ENCODE data around the gene ZNF148. TPM values are rescaled to one million over a fixed set of nuclear protein-coding genes. Genes with fewer than 3 reads are reported as not detected.
A peak's percentile ranks its signal among the peaks of the same experiment; 100 is the strongest.
"Not testable (repeated sequence)": the region's sequence is repeated elsewhere in the genome, so short reads cannot be mapped to it uniquely, and the experiment has no call there.

ZNF148 gene
- total RNA-seq, 1 experiment from 2014 or later, result 51.9 TPM

GRCh38 chr3:125375950-125376679 is 990 bp upstream of the ZNF148 start:
- DNase-seq (ENCODE audit: low spot score), result no peak

GRCh38 chr3:125374501-125374995 is 577 bp downstream of the ZNF148 start:
- peak; percentile 40 for DNase-seq (ENCODE audit: low spot score)

- DNase-seq (ENCODE audit: low spot score), result no peak
Observed at GRCh38 chr3:125367403-125368230, 7.5 kb downstream of the ZNF148 start.

- no peak for DNase-seq (ENCODE audit: low spot score)
Observed at GRCh38 chr3:125366132-125366531, 9.0 kb downstream of the ZNF148 start.

- no peak for DNase-seq (ENCODE audit: low spot score)
Observed at GRCh38 chr3:125359700-125360099, 15.4 kb downstream of the ZNF148 start.

- DNase-seq (ENCODE audit: low spot score), result no peak
Observed at GRCh38 chr3:125358923-125359322, 16.2 kb downstream of the ZNF148 start.

- no peak for DNase-seq (ENCODE audit: low spot score)
Observed at GRCh38 chr3:125357837-125358236, 17.3 kb downstream of the ZNF148 start.

GRCh38 chr3:125357032-125357658 is 18.0 kb downstream of the ZNF148 start:
- no peak for DNase-seq (ENCODE audit: low spot score)

GRCh38 chr3:125356140-125357026 is 18.7 kb downstream of the ZNF148 start:
- no peak for DNase-seq (ENCODE audit: low spot score)

GRCh38 chr3:125353659-125354058 is 21.5 kb downstream of the ZNF148 start:
- DNase-seq (ENCODE audit: low spot score), result no peak

- no peak for DNase-seq (ENCODE audit: low spot score)
Observed at GRCh38 chr3:125353128-125353527, 22.0 kb downstream of the ZNF148 start.

- DNase-seq (ENCODE audit: low spot score), result no peak
Observed at GRCh38 chr3:125351814-125352456, 23.2 kb downstream of the ZNF148 start.

GRCh38 chr3:125351152-125351551 is 24.0 kb downstream of the ZNF148 start:
- DNase-seq (ENCODE audit: low spot score), result no peak

GRCh38 chr3:125350597-125350996 is 24.5 kb downstream of the ZNF148 start:
- DNase-seq (ENCODE audit: low spot score), result no peak

- DNase-seq (ENCODE audit: low spot score), result no peak
Observed at GRCh38 chr3:125349556-125350165, 25.5 kb downstream of the ZNF148 start.

GRCh38 chr3:125349055-125349454 is 26.1 kb downstream of the ZNF148 start:
- no peak for DNase-seq (ENCODE audit: low spot score)

GRCh38 chr3:125343367-125343766 is 31.8 kb downstream of the ZNF148 start:
- DNase-seq (ENCODE audit: low spot score), result not testable (repeated sequence)

GRCh38 chr3:125340121-125340520 is 35.0 kb downstream of the ZNF148 start:
- no peak for DNase-seq (ENCODE audit: low spot score)

GRCh38 chr3:125337506-125337905 is 37.6 kb downstream of the ZNF148 start:
- no peak for DNase-seq (ENCODE audit: low spot score)

All from A172 (cell line).